Central memory CD8-positive, alpha-beta T cell (primary cell): ENCODE data around the gene RNU5B-1.

Experiments
- ATAC-seq: fragments of 150-1000 bp; cut with Tn5 transposase; replicated peaks from 2 replicates; pipeline ENCODE4 v1.10.0; 2022; ENCODE audit warnings: mild to moderate bottlenecking, moderate FRiP score, moderate number of reproducible peaks; ENCODE audit not compliant: poor library complexity, severe bottlenecking; ENCODE audit errors: extremely low read depth
- DNase-seq, 2 donors: peaks; one replicate each; pipeline ENCODE4 v3.0.0; 2021; ENCODE audit warnings: low spot score in 2 of 2
- H3K27ac Mint-ChIP-seq: one replicate; pipeline ENCODE4 v1.8.0; 2022; ENCODE audit warnings: low read depth, mild to moderate bottlenecking, moderate library complexity, mixed read lengths
- H3K27me3 Mint-ChIP-seq: one replicate; pipeline ENCODE4 v1.8.0; 2022; ENCODE audit warnings: mixed read lengths
- H3K36me3 Mint-ChIP-seq: one replicate; pipeline ENCODE4 v1.8.0; 2022; ENCODE audit warnings: mild to moderate bottlenecking, moderate library complexity, mixed read lengths; ENCODE audit not compliant: insufficient read depth
- H3K4me1 Mint-ChIP-seq: one replicate; pipeline ENCODE4 v1.8.0; 2022; ENCODE audit warnings: mixed read lengths
- H3K4me3 Mint-ChIP-seq: one replicate; pipeline ENCODE4 v1.8.0; 2022; ENCODE audit warnings: mild to moderate bottlenecking, moderate library complexity, mixed read lengths
- H3K9me3 Mint-ChIP-seq: one replicate; pipeline ENCODE4 v1.8.0; 2022; ENCODE audit warnings: mixed read lengths

Gene RNU5B-1

DNA sequence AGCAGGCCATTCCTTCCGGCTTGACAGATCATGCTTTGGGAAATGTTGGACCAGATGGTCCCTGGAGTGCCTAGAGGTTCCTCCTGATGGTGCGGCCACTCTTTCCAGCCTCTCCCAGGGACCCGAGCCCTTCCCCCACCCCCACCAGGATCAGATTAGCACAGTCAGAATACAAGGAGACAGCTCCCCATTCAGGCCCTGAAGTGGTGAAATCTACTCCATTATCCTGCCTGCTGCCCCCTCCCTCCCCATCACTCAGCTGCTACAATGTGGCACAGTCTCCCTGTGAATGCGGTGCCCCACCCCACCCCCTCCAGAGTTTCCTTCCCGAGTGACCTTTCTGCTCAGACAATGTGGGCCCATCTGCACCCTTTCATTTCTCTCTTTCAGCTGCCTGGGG, 29.4 kb downstream of the RNU5B-1 start:
- ATAC-seq (no peak), DNase-seq (no peak)
- no peaks in the 10 kb centered on the region for H3K9me3 Mint-ChIP-seq
- H3K4me3 Mint-ChIP-seq, result no peak overlapping the region
- H3K27ac Mint-ChIP-seq, result no peak overlapping the region
- no peaks in the 10 kb centered on the region for H3K36me3 Mint-ChIP-seq
- no peaks in the 10 kb centered on the region for H3K4me1 Mint-ChIP-seq
- peaks cover 35% of the 10 kb centered on the region for H3K27me3 Mint-ChIP-seq

DNA sequence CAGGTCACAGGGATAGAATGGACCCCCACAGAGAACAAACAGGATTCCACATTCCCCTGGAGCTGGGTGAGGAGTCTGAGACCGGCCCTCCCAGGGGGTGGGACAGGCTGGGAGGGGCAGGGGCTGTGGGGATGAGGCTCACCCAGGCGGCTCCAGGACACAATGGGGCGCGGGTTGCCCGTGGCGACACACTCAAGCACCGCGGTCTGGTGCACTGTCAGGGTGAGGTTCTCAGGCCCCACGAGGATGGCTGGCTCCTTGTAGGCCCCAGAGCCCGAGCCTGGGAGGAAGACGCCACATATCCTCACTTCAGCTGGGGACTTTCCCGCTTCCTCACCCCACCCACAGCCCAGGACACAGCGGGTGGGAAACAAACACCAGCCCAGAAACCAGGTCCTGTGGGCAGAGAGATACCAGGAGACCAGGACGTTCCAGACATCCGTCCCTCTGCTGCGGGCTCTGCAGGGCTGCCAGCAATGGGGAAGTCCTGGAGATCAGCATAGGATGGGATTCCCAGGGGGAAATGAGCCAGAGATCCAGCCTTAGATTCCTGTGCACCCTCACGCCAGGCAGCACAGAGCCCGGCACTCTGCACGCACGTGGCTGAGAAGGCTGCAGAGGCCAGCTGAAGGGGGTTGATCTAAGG, 30.2 kb downstream of the RNU5B-1 start:
- Mint-ChIP-seq H3K4me1 (no peaks in the 10 kb centered on the region), H3K4me3 (no peak overlapping the region)

DNA sequence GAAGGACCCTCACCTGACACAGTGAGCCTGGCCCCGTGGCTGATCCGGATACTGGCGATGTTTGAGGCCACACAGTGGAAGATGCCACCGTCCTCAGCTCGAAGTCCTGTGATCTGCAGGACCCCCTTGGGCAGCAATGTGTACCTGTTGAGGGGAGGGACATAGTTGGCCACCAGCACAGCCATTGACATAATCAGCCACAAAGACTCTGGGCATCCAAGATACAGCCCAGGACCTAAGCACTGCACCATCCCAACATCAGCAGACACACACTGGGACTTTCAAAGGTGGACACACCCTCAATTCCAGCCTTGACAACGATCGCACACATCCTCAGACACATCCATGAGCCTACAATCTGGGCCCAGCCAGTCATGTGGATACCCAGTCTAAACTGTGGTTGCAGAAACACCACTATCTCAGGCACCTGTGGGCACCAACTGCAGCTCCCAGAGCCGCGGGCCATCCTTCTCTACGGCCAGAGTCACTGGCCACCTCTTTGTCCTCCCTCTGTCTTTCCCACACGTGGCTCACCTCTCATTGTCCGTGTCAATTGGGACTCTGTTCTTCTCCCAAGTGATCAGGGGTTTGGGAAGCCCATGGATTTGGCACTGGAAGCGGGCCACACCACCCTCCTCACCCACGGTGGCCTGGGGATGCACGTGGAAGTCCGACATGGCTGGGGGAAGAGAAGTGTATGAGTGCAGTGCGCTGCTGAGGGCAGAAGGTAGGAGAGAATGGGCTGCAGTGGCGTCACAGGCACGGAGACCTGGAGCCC, 31.0 kb downstream of the RNU5B-1 start:
- Mint-ChIP-seq H3K4me1 (no peaks in the 10 kb centered on the region), H3K27ac (no peak overlapping the region), H3K36me3 (no peaks in the 10 kb centered on the region), H3K27me3 (peaks cover 44% of the 10 kb centered on the region), H3K4me3 (no peak overlapping the region), H3K9me3 (no peaks in the 10 kb centered on the region)
- no peak for DNase-seq
- no peak for ATAC-seq

More for the DNA sequence above, 30.2 kb downstream of the RNU5B-1 start:
- no peak for ATAC-seq
- Mint-ChIP-seq H3K27me3 (peaks cover 40% of the 10 kb centered on the region), H3K36me3 (no peaks in the 10 kb centered on the region), H3K9me3 (no peaks in the 10 kb centered on the region), H3K27ac (no peak overlapping the region)
- DNase-seq, result no peak

DNA sequence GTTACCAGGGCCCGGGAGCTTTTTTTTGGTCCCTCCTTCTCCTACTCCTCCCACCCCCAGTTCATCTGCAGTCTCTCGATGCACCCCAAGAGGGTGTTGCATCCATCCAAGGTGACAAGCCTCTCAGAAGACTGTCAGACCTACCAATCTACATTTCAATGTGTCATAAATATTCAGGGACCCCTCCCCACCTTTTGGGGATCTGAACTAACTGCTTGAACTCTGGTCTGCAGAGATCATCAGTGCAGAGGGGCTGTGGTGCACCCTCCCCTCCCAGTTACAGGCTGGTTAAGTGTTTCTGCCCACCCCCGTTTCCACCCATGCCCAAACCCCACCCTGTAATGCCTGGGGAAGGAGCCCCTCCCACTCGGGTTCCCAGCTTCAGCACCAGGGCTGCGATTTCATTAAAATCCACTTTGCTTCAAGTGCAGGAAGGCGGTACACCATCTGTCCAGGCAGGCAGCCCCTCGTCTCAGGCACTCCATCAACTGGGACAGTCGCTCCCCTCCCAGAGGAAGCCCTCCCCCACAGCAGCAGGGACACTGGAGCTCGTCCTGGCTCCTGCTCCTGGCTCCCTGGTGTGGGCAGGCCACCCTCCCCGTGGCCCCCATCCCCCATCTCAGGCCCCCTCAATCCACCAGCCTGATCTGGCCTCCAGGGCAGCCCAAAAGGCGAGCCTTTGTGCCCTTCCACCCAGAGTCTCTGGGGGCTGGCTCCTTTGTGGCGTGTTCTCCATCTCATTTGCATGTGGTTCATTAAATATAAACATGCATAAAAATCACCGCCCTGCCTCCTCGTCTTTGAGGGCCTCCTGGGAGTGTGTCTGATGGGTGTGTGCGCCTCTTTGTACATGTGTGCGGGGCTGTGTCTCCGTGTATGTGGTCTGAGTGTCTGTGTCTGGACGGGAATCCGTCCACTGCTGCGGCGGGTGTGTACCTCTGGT, 32.3 kb downstream of the RNU5B-1 start:
- no peak overlapping the region for H3K4me3 Mint-ChIP-seq
- H3K27ac Mint-ChIP-seq, result no peak overlapping the region
- no peak for DNase-seq
- no peak for ATAC-seq
- H3K27me3 Mint-ChIP-seq, result peaks cover 37% of the 10 kb centered on the region
- H3K9me3 Mint-ChIP-seq, result no peaks in the 10 kb centered on the region
- H3K4me1 Mint-ChIP-seq, result no peaks in the 10 kb centered on the region
- no peaks in the 10 kb centered on the region for H3K36me3 Mint-ChIP-seq

DNA sequence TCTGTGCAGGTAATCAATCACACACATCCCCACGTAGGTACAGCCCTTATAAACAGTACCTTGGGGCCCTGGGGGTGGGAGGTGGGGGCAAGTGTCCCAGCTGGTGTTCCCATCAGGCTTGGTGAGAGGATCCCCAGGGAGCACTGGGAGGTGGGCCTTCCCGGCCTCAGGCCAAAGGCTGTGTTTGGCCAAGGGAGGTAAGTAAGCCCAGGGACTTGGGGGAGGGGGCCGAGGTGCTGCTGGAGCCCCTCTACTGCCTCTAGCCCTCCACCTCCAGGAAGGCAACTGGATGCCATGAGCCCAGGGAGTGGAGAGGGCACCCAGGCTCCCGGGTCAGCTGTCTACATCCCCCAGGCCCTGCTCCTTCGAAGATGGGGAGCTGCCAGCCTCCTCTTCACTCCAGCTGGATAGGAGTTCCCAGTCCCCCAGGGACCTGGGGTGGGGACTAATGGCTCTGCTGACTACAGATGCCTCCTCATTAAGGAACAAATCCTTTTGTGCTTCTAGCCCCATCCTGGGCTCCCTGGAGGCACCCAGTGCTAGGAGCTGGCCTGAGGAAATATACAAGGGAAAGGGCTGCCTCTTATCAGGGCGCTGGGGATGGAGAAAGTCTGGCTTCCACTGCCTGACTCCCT, 33.1 kb downstream of the RNU5B-1 start:
- DNase-seq (no peak), ATAC-seq (no peak)
- Mint-ChIP-seq H3K27ac (no peak overlapping the region), H3K4me1 (no peaks in the 10 kb centered on the region), H3K4me3 (no peak overlapping the region), H3K36me3 (no peaks in the 10 kb centered on the region), H3K27me3 (peaks cover 35% of the 10 kb centered on the region), H3K9me3 (no peaks in the 10 kb centered on the region)

DNA sequence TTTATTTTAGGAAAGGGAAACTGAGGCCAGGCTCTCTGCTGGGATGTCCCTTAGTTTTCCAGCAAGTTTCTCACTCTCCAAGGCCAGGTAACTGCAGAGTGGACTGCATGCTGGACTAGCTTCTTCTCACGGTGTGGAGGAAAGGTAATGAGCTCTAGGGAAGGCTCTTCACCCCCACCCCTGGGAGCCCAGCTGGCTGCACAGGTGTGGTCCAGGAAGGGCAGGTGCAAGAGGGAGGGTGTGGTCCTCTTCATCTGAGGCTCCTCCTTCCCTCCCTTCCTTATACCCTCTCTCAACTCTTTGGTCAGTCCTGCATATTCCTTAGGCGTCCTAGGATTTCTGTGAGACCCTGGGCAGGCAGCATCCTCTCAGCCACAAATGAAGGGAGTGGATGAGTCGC, 33.9 kb downstream of the RNU5B-1 start:
- H3K4me3 Mint-ChIP-seq, result no peak overlapping the region
- DNase-seq (no peak), ATAC-seq (no peak)
- H3K27me3 Mint-ChIP-seq, result peaks cover 42% of the 10 kb centered on the region
- H3K9me3 Mint-ChIP-seq, result no peaks in the 10 kb centered on the region
- H3K4me1 Mint-ChIP-seq, result no peaks in the 10 kb centered on the region
- no peak overlapping the region for H3K27ac Mint-ChIP-seq
- H3K36me3 Mint-ChIP-seq, result no peaks in the 10 kb centered on the region

DNA sequence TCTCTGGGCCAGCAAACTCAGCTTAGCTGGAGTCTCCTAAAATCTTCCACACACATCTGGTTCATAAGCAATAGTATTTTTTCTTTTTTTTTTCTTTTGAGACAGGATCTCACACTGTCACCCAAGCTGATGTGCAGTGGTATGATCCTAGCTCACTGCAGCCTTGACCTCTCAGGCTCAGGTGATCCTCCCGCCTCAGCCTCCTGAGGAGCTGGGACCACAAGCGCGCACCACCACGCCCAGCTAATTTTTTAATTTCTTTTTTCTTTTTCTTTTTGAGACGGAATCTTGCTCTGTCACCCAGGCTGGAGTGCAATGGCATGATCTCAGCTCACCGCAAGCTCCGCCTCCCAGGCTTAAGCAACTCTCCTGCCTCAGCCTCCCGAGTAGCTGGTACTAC, 34.3 kb downstream of the RNU5B-1 start:
- ATAC-seq (no peak), DNase-seq (no peak)
- H3K36me3 Mint-ChIP-seq, result no peaks in the 10 kb centered on the region
- no peaks in the 10 kb centered on the region for H3K9me3 Mint-ChIP-seq
- H3K27me3 Mint-ChIP-seq, result peaks cover 39% of the 10 kb centered on the region
- no peak overlapping the region for H3K4me3 Mint-ChIP-seq
- H3K4me1 Mint-ChIP-seq, result no peaks in the 10 kb centered on the region
- no peak overlapping the region for H3K27ac Mint-ChIP-seq

DNA sequence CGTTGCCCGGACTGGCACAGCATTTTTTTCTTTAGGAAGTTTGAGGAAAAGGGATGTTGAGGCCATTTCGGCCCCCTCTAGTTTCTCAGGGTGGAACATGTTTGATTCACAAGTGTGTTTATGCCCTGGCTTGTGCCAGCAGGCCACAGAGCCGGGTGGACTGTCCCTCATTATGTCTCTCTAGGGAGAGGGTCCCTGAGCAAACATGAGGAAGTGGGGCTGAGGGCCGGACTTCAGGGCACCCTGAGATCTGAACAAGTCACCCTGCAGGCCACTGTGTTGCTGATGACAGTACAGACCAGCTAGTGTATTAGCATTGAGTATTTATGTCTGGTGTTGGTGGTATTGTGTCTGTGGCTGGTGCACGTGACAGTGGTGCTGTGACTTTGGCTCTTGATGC, 34.9 kb downstream of the RNU5B-1 start:
- DNase-seq (no peak), ATAC-seq (no peak)
- no peaks in the 10 kb centered on the region for H3K36me3 Mint-ChIP-seq
- H3K4me1 Mint-ChIP-seq, result no peaks in the 10 kb centered on the region
- no peak overlapping the region for H3K4me3 Mint-ChIP-seq
- no peak overlapping the region for H3K27ac Mint-ChIP-seq
- no peaks in the 10 kb centered on the region for H3K9me3 Mint-ChIP-seq
- H3K27me3 Mint-ChIP-seq, result peaks cover 33% of the 10 kb centered on the region

DNA sequence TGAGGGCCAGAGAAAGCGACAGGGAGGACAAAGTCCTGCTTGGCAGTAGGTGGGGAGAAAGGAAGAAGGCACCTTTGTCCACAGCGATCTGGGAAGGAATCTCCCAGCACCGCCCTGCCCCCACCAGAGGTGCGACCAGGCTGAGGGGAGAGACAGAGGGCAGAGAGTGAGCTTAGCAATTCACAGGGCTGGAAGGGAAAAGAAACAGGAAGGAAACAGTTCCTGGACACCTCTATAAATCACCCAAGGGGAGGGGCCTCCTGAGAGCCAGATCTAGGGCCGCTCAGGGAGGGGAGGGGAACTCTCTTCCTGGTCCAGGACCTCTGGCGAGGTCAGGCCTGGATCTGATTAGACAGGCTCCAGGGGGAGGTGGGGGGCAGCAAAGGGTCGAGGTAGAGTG, 35.4 kb downstream of the RNU5B-1 start:
- DNase-seq, result no peak
- no peaks in the 10 kb centered on the region for H3K36me3 Mint-ChIP-seq

DNA sequence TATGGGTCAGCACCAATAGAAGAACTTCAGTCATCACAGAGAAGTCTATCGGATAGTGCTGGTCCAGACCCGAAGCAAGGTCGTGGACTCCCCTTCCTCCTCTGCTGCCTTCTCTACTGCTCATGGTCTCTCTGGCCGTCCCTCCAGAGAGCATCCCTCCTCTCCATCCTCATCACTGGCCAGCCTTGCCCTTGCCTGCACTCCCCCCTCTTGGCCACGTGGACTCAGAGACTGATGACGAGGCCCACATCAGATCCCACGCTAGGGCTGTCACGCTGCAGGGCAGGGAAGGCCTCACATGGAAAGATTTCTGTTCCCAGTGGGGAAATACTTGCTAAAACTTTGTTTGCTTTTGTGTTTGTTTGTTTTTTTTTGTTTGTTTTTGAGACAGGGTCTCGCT, 38.0 kb downstream of the RNU5B-1 start:
- H3K36me3 Mint-ChIP-seq, result no peaks in the 10 kb centered on the region
- DNase-seq (no peak), ATAC-seq (no peak)
- H3K27ac Mint-ChIP-seq, result no peak overlapping the region
- H3K4me1 Mint-ChIP-seq, result no peaks in the 10 kb centered on the region
- H3K27me3 Mint-ChIP-seq, result peaks cover 56% of the 10 kb centered on the region
- H3K9me3 Mint-ChIP-seq, result no peaks in the 10 kb centered on the region
- H3K4me3 Mint-ChIP-seq, result no peak overlapping the region

More for the DNA sequence above, 35.4 kb downstream of the RNU5B-1 start:
- no peak for ATAC-seq
- H3K27ac Mint-ChIP-seq, result no peak overlapping the region
- no peaks in the 10 kb centered on the region for H3K9me3 Mint-ChIP-seq
- H3K27me3 Mint-ChIP-seq, result peaks cover 30% of the 10 kb centered on the region
- no peak overlapping the region for H3K4me3 Mint-ChIP-seq
- no peaks in the 10 kb centered on the region for H3K4me1 Mint-ChIP-seq

DNA sequence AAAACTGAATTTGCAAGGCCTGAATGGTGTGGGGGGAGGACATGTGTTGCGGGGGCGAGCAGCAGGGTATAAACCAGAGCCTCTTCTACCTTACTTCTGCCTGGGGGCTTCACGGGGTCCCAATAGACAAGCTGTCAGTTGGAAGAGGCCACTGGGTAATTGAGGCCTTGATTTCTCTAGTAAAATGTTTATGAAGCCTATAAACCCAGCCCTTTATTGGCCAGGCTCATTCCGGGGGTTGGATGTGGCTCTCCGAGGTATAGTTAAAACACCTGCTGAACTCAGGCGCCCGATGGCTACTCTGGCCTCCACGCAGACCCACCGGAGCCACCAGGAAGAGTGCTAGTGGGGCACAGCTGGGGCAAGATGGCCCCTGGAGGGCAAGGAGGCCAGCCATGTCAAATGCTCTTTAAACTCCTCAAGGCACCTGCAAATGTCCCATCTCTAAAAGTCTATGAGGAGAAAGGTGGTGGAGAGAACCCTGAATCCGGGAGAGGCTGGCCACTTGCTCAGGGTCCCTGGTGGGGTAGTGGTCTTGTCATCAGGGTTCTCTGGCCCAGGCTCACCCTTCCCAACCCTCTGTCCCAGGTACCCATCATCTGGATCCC, 39.0 kb downstream of the RNU5B-1 start:
- no peaks in the 10 kb centered on the region for H3K9me3 Mint-ChIP-seq
- no peak for DNase-seq
- H3K36me3 Mint-ChIP-seq, result no peaks in the 10 kb centered on the region
- H3K4me3 Mint-ChIP-seq, result no peak overlapping the region
- no peaks in the 10 kb centered on the region for H3K4me1 Mint-ChIP-seq
- no peak overlapping the region for H3K27ac Mint-ChIP-seq
- peaks cover 66% of the 10 kb centered on the region for H3K27me3 Mint-ChIP-seq
- ATAC-seq, result no peak
